Measurements from ENCODE around the gene TTC39B.

TTC39B gene

DNA sequence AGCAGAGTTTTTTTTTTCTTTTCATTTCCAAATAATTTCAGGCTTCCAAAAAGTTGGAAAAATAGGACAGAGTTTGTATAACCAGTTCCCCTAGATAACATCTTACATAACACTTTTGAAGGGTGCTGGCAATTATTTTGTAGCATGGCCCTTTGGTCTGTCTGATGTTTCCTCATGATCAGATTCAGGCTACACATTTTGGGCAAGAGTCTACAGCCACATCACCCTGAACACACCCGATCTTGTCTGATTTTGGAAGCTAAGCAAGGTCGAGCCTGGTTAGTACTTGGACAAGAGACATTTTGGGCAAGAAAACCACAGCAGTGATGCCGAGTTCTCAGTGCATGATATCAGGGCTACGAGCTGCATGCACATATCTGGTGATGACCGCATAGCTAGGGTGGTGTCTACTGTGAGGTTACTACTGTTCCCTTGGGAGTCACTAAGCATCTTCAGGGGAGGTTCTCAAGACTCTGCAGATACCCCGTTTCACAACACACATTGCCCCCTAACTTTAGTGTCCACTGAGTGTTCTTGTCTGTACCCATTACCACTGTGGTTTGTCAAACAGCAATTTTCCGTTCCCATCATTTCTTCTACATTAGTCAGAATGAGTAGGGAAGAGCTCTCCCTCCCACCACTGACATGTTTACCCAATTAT, 86.2 kb downstream of the TTC39B start:
- DNase-seq = no peak

DNA sequence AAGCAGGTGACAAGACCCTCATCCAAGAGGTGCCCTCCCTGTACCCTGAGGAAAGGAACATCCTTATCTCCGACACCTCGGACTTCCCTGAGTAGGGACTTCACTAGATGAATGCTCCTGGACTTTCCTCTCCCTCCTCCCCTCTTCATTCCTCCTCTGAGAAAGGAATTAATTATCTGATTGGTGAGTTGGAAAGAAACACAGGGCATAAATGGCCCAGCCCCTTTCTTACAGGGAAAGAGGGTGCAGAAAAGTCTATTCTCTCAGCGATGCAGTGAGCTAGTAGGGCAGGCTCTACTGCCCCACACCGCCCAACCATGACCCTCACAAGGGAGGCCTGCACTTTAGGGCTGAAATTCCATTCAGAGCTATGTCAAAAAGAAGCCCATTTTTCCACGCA, 87.5 kb downstream of the TTC39B start:
- DNase-seq = no peak

DNA sequence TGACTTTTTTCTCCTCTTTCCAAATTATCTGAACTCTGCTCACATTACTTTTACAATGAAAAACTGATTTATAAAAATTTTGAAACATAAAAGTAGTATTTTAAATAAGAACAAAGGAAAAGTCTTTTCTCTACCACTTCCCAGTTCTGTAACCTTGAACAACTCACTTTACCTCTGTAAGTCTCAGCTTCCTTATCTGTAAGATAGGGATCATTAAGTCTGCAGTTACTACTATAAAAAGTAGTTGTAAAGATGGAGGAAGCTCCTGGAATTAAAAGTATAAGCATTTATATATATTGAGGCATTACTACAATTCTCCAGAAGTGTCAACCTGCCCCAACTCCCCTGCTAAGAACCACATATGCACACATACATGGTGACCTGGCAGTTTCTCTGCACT, 88.0 kb downstream of the TTC39B start:
- DNase-seq = no peak

DNA sequence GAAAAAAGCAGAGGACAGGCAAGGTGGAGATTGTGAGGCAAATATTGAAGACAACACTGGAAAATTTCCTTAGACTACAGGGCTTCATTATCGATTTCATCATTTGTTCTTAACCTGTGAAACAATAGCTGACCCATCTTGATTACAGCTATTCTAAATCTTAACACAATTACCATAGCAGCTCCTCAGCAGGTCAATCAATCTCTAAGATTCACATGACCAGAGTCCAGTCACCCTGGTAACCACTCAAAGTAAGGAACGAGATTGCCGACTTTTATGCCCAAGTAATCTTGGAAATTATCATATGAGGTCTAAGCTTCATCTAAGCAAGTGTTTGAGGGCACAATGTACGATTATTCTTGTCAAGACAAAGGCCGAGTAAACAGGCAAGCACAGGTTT, 93.8 kb downstream of the TTC39B start:
- DNase-seq = no peak

DNA sequence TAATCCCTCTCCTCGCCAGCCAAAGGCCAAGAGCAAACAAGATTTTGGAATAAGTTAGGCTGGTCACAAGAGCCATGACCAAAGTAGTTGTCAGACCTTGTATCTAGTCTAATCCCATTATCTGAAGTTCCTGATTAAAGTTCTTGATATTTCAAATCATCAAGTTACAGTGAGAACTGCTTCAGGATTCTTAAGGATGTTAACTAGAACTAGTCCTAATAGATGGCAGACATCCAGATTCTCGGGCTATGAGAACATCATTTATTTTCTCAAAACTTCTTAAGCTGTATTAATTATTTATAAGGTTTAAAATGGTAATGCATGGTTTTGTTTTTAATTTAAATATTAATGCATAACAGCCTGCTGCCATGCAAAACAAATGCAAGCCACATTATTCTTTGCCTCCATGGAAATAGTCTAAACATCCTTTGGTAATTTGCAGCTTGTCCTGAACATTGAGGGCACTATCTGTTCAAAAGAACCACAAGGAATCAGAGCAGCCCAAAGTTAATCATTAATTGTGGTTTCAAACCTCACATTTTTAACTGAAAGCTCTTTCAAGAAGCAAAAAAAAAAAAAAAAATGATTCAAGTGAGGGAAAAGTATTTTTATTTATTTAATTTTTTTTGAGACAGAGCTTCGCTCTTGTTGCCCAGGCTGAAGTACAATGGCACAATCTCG, 95.1 kb downstream of the TTC39B start:
- DNase-seq = no peak

DNA sequence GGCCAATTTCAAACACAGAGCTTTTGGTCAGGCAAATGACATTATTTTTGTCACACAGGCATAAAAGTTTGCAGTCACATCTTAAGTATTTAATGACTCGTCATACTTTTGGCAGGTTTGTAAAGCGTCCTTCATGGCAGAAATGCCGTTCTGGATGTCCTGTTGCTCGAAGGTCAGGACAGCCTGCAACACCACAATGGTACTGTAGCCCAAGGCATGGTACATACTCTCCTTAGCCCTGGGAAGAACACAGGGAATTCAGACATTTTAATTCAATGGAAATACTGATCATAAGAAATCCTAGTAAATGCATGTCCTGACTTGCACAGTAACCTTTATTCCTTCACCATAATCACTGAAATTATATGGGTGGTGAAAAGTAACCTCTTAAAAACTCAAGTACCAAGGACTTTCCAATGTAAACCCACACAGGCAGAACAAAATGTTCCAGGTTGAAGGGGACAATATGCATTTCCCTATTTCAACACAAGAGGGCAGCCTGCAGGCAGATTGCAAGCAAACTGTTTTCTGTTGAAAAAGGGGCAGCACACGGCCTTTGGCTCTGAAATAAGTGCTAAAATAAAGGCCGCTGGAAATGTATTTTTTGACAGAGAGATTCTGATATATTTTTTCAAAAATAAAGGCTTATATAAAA, 95.7 kb downstream of the TTC39B start:
- DNase-seq = peak; percentile 70

DNA sequence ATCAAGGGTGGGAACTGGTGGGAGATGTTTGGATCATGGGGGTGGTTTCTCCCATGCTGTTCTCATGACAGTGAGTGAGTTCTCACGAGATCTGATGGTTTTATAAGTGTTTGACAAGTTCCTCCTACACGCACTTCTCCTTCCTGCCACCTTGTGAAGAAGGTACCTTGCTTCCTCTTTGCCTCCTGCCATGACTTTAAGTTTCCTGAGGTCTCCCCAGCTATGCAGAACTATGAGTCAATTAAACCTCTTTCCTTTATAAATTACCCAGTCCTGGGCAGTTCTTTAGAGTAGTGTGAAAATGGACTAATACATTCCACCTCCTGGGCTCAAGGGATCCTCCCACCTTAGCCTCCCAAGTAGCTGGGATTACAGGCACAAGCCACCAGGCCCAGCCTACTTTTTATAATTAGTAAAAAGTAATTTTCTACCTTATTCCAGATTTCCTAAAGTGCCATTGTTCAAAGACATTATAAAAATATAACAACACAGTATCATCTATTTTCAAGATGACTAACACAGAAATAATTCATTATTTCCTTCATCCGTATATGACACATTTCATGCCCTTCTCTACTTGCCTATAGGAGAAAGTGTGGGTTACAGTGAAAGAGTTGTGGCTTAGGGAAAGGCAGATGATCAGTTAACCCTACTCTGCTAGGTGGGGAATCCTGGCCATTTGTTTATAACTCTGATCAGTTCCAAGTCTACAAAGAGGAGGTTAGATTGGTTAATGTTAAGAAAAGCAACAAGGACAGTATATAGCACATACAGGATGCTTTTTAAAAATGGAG, 99.9 kb downstream of the TTC39B start:
- DNase-seq = no peak

DNA sequence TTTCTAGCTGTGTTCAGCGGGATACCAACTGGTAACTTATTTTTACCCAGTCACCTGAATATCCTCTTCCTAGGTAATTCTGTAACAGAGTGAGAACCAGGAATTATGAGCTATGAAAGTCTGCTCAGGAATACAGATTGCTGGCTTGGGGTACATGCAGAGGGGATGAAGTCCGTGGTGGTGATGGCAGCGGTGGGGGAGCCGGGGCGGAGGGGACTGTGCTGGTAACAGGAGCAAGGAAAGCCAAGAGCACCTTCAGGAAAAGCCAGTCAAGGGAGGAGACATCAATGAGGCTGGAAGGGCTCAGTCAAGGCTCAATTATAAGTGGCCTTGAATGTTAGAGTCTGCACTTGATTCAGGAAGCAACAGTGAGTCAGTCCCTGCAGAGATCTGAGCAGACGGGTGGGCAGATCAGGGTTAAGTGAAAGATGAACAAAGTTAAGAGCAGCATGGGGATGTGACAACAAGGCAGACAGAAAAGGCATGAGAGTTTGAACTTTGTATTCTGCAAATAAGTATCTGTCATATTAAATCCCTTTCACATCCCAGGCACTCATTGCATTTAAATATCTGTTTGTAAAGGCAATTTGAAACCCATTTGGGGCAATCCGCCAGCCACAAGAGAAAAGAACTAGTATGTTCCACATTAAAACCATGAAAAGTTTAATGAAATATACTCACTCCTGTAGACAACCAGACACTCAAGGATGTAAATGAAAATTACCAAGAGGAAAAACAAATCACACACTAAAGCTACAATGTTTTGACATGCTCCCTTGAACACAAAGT, 101.2 kb downstream of the TTC39B start:
- DNase-seq = no peak

DNA sequence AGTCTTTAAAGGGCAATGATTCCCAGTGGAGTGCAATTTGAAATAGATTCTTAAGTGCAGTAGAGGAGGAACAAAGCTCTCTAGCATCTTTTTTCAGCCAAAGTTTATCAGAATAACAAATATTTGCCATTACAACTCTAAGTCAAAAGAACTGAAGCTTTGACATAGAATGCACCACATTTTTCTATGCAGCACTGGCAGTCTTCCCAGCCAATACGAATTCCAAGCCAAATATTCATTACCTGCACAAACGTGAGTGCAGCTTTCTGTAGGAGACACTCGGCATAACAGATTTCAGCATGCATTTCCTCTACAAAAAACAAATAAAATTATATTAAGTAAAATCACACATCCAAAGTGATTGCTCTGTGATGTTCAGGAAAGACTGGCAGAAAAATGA, 103.4 kb downstream of the TTC39B start:
- no peak for DNase-seq

DNA sequence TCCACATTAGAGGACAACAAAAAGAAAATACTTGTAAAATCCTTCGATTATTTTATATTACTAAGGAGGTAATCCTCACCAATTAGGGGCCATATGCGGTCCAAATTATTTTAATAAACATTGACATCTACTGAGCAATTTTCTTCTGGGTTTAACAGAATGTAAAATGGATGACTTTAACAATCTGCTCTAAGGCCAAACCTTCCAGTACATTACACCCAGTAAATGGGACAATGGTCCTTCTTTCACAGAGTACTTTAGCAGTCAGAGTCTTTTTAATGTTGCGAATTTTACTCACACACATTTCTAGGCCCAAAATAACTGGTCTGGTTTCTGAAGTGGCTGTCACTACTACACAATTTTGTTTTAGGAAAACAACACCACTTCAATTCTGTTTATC, 106.9 kb downstream of the TTC39B start:
- DNase-seq = no peak

DNA sequence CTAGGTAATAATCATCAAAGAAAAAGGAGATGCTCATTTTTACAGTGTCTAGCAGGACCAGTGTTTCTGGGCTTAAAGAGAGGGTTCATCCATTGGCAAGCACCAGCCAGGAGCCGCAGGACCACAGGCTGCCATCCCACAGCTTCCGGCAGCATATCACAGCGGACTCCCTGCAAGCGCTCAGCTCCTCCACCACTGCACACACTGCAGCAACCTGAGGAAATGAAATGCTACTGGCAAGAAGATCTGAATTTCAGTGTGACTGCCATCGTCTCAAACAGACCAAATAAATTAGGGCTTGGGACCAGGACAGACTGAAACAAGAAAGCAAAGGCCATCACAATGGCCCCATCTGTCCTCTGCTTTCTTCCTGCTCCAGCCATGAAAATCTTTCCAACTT, 114.2 kb downstream of the TTC39B start:
- DNase-seq = no peak

DNA sequence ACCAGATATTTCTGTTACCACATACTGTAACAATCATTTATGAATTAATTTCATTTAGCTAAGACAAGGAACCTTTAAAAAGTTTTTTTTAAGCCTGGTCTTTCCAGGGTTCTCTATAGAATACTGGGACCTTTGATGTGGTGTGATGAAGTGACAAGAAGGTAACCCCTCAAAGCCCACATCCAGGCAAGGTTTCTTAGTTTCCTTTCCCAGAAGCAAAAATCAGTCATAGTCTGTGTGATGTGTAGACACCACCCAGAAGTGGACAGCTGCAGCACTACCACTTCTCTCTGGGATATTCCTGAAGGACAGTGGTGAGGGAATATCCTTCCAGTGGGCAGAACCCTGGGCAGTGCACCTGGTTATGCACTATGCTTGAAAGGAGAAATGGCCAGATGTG, 115.6 kb downstream of the TTC39B start:
- DNase-seq = no peak

DNA sequence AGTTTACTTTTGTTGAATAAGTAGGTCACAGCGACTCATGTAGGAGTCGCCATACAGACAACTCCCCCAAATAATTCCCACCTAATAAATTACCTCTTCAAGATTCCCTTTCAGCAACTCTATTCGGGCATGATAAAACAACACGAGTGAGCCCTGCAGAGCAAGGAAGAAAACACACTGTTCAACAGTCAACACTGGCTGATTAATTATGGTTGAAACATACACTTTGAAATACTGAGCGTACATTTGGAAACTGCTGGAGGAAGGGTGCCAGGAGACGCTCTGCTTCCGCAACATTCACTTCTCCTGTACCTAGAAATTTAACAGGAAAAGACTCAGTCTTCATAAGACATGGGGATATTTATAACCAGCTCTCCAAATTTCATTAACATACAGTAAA, 117.5 kb downstream of the TTC39B start:
- DNase-seq = no peak

DNA sequence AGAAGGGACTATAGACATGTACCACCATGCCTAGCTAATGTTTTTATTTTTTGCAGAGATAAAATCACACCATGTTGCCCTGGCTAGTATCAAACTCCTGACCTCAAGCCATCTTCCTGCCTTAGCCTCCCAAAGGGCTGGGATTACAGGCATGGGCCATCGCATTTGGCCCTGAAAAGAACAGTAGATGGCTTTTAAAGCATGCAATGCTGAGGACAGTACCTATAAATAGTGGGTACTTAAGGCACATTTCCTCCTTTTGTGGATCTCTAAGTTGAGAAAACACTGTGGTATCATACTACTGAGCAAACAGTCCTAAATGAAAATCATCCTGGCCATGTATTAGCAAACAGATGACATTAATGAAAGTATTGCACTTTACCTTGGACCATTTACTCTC, 119.4 kb downstream of the TTC39B start:
- peak; percentile 25 for DNase-seq

DNA sequence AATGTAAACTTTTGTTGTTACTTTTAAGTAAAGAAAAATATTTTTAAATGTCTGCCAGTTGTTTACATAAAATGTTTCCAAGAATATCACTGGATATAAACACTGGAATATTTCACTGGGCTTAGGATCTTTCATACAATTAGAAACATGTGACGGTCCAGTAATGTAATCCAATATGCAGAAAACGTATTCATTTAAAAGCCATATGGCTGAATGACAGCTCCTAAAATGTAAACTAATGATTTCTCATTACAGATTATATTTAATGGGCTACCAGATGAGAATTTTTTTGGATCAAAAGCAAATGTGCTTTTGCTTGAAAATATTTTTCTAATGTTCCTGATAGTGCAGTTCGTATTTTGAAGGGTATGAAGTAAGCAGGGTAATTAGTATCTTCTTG, 124.3 kb downstream of the TTC39B start:
- DNase-seq = no peak

DNA sequence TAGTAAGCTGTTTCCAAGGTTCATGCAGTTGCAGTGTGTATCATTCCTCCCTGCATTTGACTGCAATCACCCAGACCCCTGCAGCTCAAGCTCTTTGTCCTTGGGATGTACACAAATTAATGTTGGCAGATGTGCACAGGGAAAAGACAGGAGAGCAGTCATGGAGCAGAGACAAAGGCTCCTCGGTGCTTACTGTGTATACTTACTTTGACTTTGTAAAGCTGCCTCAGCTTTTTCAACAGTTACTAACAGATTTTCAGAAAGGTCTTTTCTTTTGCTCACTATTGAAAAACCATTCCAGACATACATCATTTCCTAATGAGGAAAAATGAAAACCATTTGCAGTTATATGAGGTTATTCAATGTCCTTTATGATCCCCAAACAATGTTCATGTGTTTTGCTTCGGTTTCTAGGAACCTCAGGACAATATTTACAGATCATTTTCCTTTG, 124.9 kb downstream of the TTC39B start:
- DNase-seq = peak; percentile 86

DNA sequence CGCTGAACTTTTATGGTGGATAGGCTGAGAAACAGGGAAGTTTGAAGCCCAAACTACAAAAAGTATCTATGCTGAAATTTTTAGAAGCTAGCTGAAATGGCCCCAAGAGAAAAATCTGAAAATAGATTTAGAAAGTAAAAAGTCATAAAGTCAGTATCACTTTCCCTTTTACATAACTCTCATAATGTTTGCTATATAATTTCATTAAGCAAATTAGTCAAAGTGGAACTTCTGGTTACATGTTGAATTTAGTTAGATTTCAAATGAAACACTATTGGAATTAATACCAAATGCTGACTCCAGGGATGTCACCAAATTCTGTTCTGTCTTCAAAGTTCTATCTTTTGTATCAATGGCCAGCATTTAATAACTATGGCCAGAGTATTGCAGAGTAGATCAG, 126.9 kb downstream of the TTC39B start:
- no peak for DNase-seq

DNA sequence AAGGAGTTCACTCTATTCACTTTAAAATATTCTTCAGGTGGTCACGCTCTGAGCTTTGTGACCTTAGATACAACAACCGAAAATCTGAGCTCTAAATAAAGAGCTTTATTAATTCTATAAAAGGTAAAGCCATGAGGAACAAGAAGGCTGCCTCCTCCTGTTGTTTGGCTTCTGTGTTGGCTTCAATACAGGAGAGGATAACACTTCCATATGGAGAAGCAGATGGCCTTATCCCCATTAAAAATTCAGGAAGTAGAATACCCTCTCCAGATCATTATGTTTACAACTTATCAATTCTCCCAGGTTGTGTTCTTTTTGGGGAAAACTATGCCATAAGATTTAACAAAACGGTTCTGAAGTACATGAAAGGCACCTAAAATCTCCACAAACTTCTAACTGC, 128.4 kb downstream of the TTC39B start:
- DNase-seq = no peak

DNA sequence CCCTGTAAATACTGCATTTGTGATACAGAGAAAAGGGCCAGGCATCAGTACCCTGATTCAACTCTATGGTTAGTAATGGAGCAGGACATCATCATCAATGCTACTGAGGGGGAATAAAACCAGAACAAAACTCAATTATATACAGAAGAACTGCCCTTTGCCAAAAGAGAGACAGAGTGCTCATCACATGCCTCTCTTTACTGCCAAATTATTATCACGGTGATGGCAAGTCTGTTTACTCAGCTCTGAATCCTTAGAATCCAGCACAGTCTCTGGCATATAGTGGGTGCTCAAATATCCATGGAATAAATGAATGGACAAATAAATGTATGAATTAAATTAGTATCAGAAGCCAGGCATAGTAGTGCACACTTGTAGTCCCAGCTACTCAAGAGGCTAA, 130.2 kb downstream of the TTC39B start:
- DNase-seq = no peak

DNA sequence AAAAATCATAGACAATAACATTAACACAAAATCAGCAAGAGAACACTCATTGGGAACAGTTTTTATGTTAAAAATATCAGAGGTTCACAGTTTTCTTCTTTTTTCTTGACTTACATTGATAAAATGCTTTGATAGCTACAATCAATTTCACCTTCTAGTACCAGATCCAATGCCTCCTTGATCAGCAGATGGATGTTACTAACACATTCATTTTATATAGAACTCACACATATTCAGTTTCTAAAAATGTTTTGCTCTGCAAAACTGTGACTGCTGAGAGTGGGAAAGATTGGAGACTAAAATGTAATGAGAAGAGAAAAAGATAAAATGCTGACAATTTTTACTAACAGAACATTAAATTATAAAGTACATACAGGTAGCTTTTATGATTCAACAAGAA, 143.1 kb downstream of the TTC39B start:
- no peak for DNase-seq

DNA sequence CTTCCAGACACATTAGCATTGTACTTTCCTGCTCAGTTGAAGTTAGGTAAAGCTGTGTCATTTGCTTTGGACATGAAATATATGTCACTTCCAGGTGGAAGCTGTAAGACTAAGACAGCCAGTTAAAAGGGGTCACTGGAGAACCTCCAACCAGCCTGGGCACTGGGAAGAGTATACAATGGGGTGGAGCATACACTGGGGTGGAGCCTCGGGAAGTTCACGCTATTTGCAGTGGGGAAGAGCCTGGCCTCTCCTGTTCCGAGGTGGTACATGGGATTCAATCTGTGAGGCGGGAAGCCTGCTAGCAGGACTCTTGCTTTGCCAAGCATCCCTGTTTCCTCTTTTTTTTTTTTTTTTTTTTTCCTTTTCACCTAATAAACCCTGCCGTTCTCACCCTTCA, 145.3 kb downstream of the TTC39B start:
- DNase-seq = no peak

DNA sequence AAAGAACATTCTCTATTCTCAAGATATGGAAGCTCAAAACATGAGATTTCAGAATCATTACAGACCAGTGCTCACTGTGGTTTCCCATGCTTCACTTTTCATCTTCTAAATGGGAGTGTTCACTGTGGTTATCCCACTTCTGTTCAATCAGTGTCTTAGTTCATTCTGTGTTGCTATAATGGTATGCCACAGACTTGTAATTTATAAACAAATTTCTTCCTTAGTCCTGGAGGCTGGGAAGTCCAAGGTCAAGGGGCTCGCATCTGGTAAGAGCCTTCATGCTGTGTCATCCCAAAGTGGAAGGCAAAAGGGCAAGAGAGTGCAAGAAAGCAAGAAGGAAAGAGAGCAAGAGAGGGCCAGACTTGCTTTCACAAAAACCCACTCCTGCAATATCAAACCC, 146.3 kb downstream of the TTC39B start:
- no peak for DNase-seq

DNA sequence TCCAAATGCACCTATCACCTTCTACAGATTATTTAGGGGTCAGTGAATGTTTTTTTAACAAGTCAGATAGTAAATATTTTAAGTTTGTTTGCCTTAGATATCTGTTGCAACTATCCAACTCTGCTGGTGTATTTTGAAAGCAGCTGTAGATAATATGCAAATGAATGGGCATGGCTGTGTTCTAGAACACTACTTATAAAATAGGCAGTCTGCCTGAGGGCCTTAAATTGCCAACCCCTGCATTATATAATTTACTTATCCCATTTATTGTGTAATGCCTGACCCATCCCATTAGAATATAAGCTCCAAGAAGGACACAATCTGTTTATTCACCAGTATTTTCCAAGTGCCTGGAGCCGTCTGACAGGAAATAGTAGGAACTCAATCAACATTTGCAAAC, 149.0 kb downstream of the TTC39B start:
- no peak for DNase-seq
